NB4 (cell line): ENCODE data around the gene USP17L27.
"Not testable (repeated sequence)": the region's sequence is repeated elsewhere in the genome, so short reads cannot be mapped to it uniquely, and the experiment has no call there.

ENCODE experiments used
- DNase-seq: peaks from one replicate; pipeline ENCODE4 v3.0.0; 2010; ENCODE audit warnings: low read depth
- H3K4me3 ChIP-seq: one replicate; pipeline ENCODE4 v1.5.1; 2011; ENCODE audit warnings: mild to moderate bottlenecking, low read depth, low read length, moderate library complexity
- CTCF ChIP-seq: IDR thresholded peaks from one replicate; pipeline ENCODE4 v1.5.1; 2012; ENCODE audit warnings: low read depth, low read length
- MAX ChIP-seq: IDR thresholded peaks from 2 replicates; pipeline ENCODE4 v1.6.1; 2011; ENCODE audit warnings: low read depth, low read length
- MYC ChIP-seq: IDR thresholded peaks from 2 replicates; pipeline ENCODE4 v1.6.1; 2011; ENCODE audit warnings: low read depth, low read length
- POLR2A ChIP-seq: IDR thresholded peaks from 2 replicates; pipeline ENCODE4 v1.6.1; 2011; ENCODE audit warnings: mild to moderate bottlenecking; ENCODE audit not compliant: insufficient read length; ENCODE audit errors: extremely low read depth

Gene USP17L27

GRCh38 chr4:9343848-9344247 lies at the start of gene USP17L27:
Gene USP17L27, plus strand, starts transcription at chr4:9344148. Its CDS starts 0 bp downstream, at chr4:9344148.
- DNase-seq, H3K4me3 ChIP-seq: not testable (repeated sequence)

- not testable (repeated sequence) for DNase-seq, H3K4me3 ChIP-seq
Measured at GRCh38 chr4:9324191-9324590, 19.8 kb upstream of the USP17L27 start.

- DNase-seq, H3K4me3 ChIP-seq: not testable (repeated sequence)
Measured at GRCh38 chr4:9324865-9325264, 19.1 kb upstream of the USP17L27 start, which contains the start of gene USP17L24. Gene USP17L24, plus strand, starts transcription at chr4:9325165. Its CDS starts 0 bp downstream, at chr4:9325165.

- not testable (repeated sequence) for DNase-seq, H3K4me3 ChIP-seq
Measured at GRCh38 chr4:9329611-9330010, 14.3 kb upstream of the USP17L27 start, which contains the start of gene USP17L25. Gene USP17L25, plus strand, starts transcription at chr4:9329911. Its CDS starts 0 bp downstream, at chr4:9329911.

GRCh38 chr4:9334358-9334757 lies 9.6 kb upstream of the USP17L27 start, which contains the start of gene USP17L26:
Gene USP17L26, plus strand, starts transcription at chr4:9334658. Its CDS starts 0 bp downstream, at chr4:9334658.
- H3K4me3 ChIP-seq, DNase-seq: not testable (repeated sequence)

GRCh38 chr4:9339103-9339502 lies 4.8 kb upstream of the USP17L27 start, which contains the start of gene USP17L5:
Gene USP17L5, plus strand, starts transcription at chr4:9339403. Its CDS starts 0 bp downstream, at chr4:9339403.
- DNase-seq, H3K4me3 ChIP-seq: not testable (repeated sequence)

GRCh38 chr4:9348593-9348992 lies 4.6 kb downstream of the USP17L27 start, which contains the start of gene USP17L28:
Gene USP17L28, plus strand, starts transcription at chr4:9348893. Its CDS starts 0 bp downstream, at chr4:9348893.
- DNase-seq, H3K4me3 ChIP-seq: not testable (repeated sequence)

GRCh38 chr4:9350866-9351265 lies 6.9 kb downstream of the USP17L27 start:
- not testable (repeated sequence) for DNase-seq, H3K4me3 ChIP-seq

GRCh38 chr4:9353338-9353737 lies 9.4 kb downstream of the USP17L27 start, which contains the start of gene USP17L29:
Gene USP17L29, plus strand, starts transcription at chr4:9353638. Its CDS starts 0 bp downstream, at chr4:9353638.
- H3K4me3 ChIP-seq, DNase-seq: not testable (repeated sequence)

GRCh38 chr4:9362829-9363228 lies 18.9 kb downstream of the USP17L27 start, which contains the start of gene USP17L30:
Gene USP17L30, plus strand, starts transcription at chr4:9363129. Its CDS starts 0 bp downstream, at chr4:9363129.
- not testable (repeated sequence) for DNase-seq, H3K4me3 ChIP-seq

- not testable (repeated sequence) for H3K4me3 ChIP-seq, DNase-seq
Measured at GRCh38 chr4:9379881-9380280, 35.9 kb downstream of the USP17L27 start.

GRCh38 chr4:9381012-9381534 lies 37.1 kb downstream of the USP17L27 start:
- H3K4me3 ChIP-seq = not testable (repeated sequence)
- peak; percentile 26 for TF ChIP-seq CTCF
- peak; percentile 6 for DNase-seq

GRCh38 chr4:9384126-9384525 lies 40.2 kb downstream of the USP17L27 start:
- H3K4me3 ChIP-seq = no peak overlapping the region
- TF ChIP-seq CTCF = no peak
- TF ChIP-seq MAX = no peak
- no peak for TF ChIP-seq POLR2A
- no peak for TF ChIP-seq MYC
- no peak for DNase-seq

GRCh38 chr4:9389001-9389400 lies 45.1 kb downstream of the USP17L27 start:
- H3K4me3 ChIP-seq, DNase-seq: not testable (repeated sequence)
